OCI-LY7 (cell line): ENCODE results near the gene PSEN1. TPM values are rescaled to one million over a fixed set of nuclear protein-coding genes. Genes with fewer than 3 reads are reported as not detected.

Source experiments
- Bru-seq: library from RNA; stranded (reverse); fragments of 400-500 nt; gene quantifications from one replicate; lab custom pipeline; 2021; lab: Mats Ljungman, UMichigan
- BruChase-seq, 2 experiments: library from RNA; stranded (reverse); fragments of 400-500 nt; gene quantifications; one replicate each; lab custom pipeline; 2021; lab: Mats Ljungman, UMichigan
- BruUV-seq: library from RNA; stranded (reverse); fragments of 400-500 nt; replicated peaks from 2 replicates; lab custom pipeline; 2021; lab: Mats Ljungman, UMichigan
- CTCF ChIA-PET: fragments of 300-600 bp; sonication (Branson Sonifier 250); formaldehyde crosslinking; loops from one replicate; lab custom pipeline; 2022; ENCODE audit warnings: antibody characterized with exemption; ENCODE audit not compliant: unreplicated experiment; lab: Charles Lee
- POLR2A ChIA-PET: fragments of 300-600 bp; sonication (Branson Sonifier 250); formaldehyde crosslinking; loops from one replicate; lab custom pipeline; 2022; ENCODE audit warnings: antibody characterized with exemption; lab: Charles Lee
- DNase-seq: peaks from one replicate; pipeline ENCODE4 v3.0.0-alpha.2; 2015; ENCODE audit warnings: low spot score
- H2AFZ ChIP-seq: fragments of 200-600 bp; sonication (generic), shearing (Covaris generic); 2 replicates; pipeline ENCODE4 v1.6.1; 2014; ENCODE audit warnings: mild to moderate bottlenecking, antibody characterized with exemption, low read length, moderate library complexity
- H3K27ac ChIP-seq: fragments of 200-600 bp; sonication (generic); 2 replicates; pipeline ENCODE4 v1.5.1; 2014; ENCODE audit warnings: mixed run types, low read depth, mild to moderate bottlenecking, moderate library complexity, low read length, inconsistent platforms; ENCODE audit not compliant: poor library complexity, severe bottlenecking
- H3K36me3 ChIP-seq: fragments of 200-600 bp; sonication (generic); 2 replicates; pipeline ENCODE4 v1.6.1; 2014; ENCODE audit warnings: mild to moderate bottlenecking, antibody characterized with exemption, low read length, moderate library complexity, mixed read lengths; ENCODE audit not compliant: insufficient read depth
- H3K4me1 ChIP-seq: fragments of 200-600 bp; sonication (generic); 2 replicates; pipeline ENCODE4 v1.5.1; 2014; ENCODE audit warnings: mild to moderate bottlenecking, low read length; ENCODE audit not compliant: insufficient read depth, poor library complexity, severe bottlenecking
- H3K4me2 ChIP-seq: fragments of 200-600 bp; sonication (generic); 2 replicates; pipeline ENCODE4 v1.6.1; 2014; ENCODE audit warnings: mild to moderate bottlenecking, low read length
- H3K4me3 ChIP-seq: fragments of 200-600 bp; sonication (generic); 2 replicates; pipeline ENCODE4 v1.5.1; 2014; ENCODE audit warnings: mild to moderate bottlenecking, low read depth, low read length; ENCODE audit not compliant: poor library complexity, severe bottlenecking
- H3K79me2 ChIP-seq: fragments of 200-600 bp; sonication (generic); 2 replicates; pipeline ENCODE4 v1.6.1; 2016; ENCODE audit warnings: low read depth, mild to moderate bottlenecking, low read length, moderate library complexity, mixed read lengths; ENCODE audit not compliant: insufficient read depth
- H3K9me2 ChIP-seq: fragments of 200-600 bp; sonication (generic); 2 replicates; pipeline ENCODE4 v1.6.1; 2016; ENCODE audit warnings: mild to moderate bottlenecking, low read length, mixed read lengths; ENCODE audit not compliant: insufficient read depth
- H3K9me3 ChIP-seq: fragments of 200-600 bp; sonication (generic); 2 replicates; pipeline ENCODE4 v1.6.1; 2014; ENCODE audit warnings: mild to moderate bottlenecking, mixed run types, low read length, mixed read lengths
- H4K20me1 ChIP-seq: fragments of 200-600 bp; sonication (generic); 2 replicates; pipeline ENCODE4 v1.6.1; 2014; ENCODE audit warnings: mild to moderate bottlenecking, antibody characterized with exemption, low read length, moderate library complexity, mixed read lengths; ENCODE audit not compliant: insufficient read depth
- EZH2phosphoT487 ChIP-seq: fragments of 200-600 bp; sonication (generic); IDR thresholded peaks from 2 replicates; pipeline ENCODE4 v1.6.1; 2018; ENCODE audit warnings: low read depth, borderline replicate concordance, mild to moderate bottlenecking, mixed run types, antibody characterized with exemption, low read length, moderate library complexity, mixed read lengths
- intact Hi-C: fragments of 100-400 bp; cut with micrococcal nuclease; formaldehyde crosslinking; loops from one replicate; pipeline ENCODE4 v1.10.0; 2022; ENCODE audit not compliant: unreplicated experiment
- long read RNA-seq: library from polyadenylated mRNA; stranded (forward); transcript quantifications from one replicate; pipeline ENCODE4 v2.0.0, GENCODE V29; 2022
- total RNA-seq, 2 experiments: library from RNA; depleted of rRNA in 1 of 2; stranded (reverse); fragments of >200 nt in 1 of 2; shearing (Covaris generic) in 1 of 2; gene quantifications; 2 replicates each; pipeline ENCODE4 v1.2.3, GENCODE V29; 2014 to 2022
- TF ChIP-seq, protein P1 (sequence below): fragments of 200-600 bp; sonication (generic); conservative IDR thresholded peaks from 2 replicates; pipeline ENCODE4 v1.5.1; 2014; ENCODE audit warnings: mild to moderate bottlenecking, antibody characterized with exemption, low read length, moderate library complexity, mixed read lengths

PSEN1 gene
- total RNA-seq (2014; rRNA removed; shearing (Covaris generic)): 16.9 and 28.0 TPM in 2 replicates
- 24.4 and 25.9 TPM in 2 replicates for total RNA-seq (2022)
- percentile 66 among the genes with signal in this experiment for Bru-seq, nascent RNA
- percentile 62 among the genes with signal in this experiment for BruChase-seq, experiment 1, labeled RNA remaining after a 6-hour chase
- BruChase-seq, experiment 2, labeled RNA remaining after a 2-hour chase: percentile 67 among the genes with signal in this experiment
- long read RNA-seq, full-length matches to known transcripts: 27 of 38 reads
- long read RNA-seq, partial matches to known transcripts: 2 of 38 reads
- long read RNA-seq, other reads (novel, unspliced or antisense): 9 of 38 reads

DNA sequence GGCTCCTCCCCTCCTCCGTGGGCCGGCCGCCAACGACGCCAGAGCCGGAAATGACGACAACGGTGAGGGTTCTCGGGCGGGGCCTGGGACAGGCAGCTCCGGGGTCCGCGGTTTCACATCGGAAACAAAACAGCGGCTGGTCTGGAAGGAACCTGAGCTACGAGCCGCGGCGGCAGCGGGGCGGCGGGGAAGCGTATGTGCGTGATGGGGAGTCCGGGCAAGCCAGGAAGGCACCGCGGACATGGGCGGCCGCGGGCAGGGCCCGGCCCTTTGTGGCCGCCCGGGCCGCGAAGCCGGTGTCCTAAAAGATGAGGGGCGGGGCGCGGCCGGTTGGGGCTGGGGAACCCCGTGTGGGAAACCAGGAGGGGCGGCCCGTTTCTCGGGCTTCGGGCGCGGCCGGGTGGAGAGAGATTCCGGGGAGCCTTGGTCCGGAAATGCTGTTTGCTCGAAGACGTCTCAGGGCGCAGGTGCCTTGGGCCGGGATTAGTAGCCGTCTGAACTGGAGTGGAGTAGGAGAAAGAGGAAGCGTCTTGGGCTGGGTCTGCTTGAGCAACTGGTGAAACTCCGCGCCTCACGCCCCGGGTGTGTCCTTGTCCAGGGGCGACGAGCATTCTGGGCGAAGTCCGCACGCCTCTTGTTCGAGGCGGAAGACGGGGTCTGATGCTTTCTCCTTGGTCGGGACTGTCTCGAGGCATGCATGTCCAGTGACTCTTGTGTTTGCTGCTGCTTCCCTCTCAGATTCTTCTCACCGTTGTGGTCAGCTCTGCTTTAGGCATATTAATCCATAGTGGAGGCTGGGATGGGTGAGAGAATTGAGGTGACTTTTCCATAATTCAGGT, at the start of gene PSEN1:
Gene PSEN1, plus strand, starts transcription at position 121 of the 839 bp plus-strand sequence. CDS start 11,513 bp downstream, outside the sequence.
- DNase-seq: peak; percentile 98
- intact Hi-C loops: no loop called here
- peaks cover 5% of the 10 kb centered on the region; the same call in 1 of the 2 replicates for H3K9me3 ChIP-seq
- H3K4me1 ChIP-seq: peaks cover 13% of the 10 kb centered on the region
- no peaks in the 10 kb centered on the region for H3K9me2 ChIP-seq
- POLR2A ChIA-PET: interaction anchor here (0.5 to 2.9 kb wide), 11 partner anchors 10 to 545 kb away, joined by 3 to 14 read pairs (median 3); partner anchors contain the start of gene RBM25
- H4K20me1 ChIP-seq: no peaks in the 10 kb centered on the region
- H2AFZ ChIP-seq: peak within 1 kb of the TSS; percentile 98
- CTCF ChIA-PET: interaction anchor here (0.6 kb wide), 1 partner anchor 188 kb away, joined by 3 read pairs; no protein-coding TSS in a partner anchor
- H3K4me3 ChIP-seq: peak within 1 kb of the TSS; percentile 87
- H3K36me3 ChIP-seq: no peaks in the 10 kb centered on the region
- H3K27ac ChIP-seq: peak within 1 kb of the TSS; percentile 80
- peaks cover 35% of the 10 kb centered on the region for H3K79me2 ChIP-seq
- no TSS peak for BruUV-seq
- peak within 1 kb of the TSS; percentile 91 for H3K4me2 ChIP-seq
- no peak for TF ChIP-seq EZH2phosphoT487
- TF ChIP-seq, protein P1, sequence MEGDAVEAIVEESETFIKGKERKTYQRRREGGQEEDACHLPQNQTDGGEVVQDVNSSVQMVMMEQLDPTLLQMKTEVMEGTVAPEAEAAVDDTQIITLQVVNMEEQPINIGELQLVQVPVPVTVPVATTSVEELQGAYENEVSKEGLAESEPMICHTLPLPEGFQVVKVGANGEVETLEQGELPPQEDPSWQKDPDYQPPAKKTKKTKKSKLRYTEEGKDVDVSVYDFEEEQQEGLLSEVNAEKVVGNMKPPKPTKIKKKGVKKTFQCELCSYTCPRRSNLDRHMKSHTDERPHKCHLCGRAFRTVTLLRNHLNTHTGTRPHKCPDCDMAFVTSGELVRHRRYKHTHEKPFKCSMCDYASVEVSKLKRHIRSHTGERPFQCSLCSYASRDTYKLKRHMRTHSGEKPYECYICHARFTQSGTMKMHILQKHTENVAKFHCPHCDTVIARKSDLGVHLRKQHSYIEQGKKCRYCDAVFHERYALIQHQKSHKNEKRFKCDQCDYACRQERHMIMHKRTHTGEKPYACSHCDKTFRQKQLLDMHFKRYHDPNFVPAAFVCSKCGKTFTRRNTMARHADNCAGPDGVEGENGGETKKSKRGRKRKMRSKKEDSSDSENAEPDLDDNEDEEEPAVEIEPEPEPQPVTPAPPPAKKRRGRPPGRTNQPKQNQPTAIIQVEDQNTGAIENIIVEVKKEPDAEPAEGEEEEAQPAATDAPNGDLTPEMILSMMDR: no peak

DNA sequence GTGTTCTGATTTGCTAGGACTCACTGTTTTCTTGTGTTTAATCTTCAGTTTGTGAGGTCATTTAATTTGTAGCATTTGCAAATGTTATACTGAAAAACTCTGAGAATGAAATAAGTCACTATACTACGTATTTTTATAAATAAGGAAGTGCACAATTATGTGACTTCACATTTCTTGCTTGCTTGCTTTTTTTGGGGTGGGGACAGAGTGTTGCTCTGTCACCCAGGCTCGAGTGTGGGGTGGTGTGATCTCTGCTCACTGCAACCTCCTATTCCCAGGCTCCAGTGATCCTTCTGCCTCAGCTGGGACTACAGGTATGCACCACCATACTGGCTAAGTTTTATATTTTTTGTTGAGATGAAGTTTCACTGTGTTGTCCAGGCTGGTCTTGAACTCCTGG, 45.3 kb upstream of the PSEN1 start:
- Histone ChIP-seq H3K9me2 (no peaks in the 10 kb centered on the region), H3K27ac (no peak overlapping the region), H3K9me3 (peaks cover 8% of the 10 kb centered on the region; the same call in 1 of the 2 replicates), H3K4me2 (no peak overlapping the region), H3K4me1 (no peaks in the 10 kb centered on the region), H3K4me3 (no peak overlapping the region), H3K36me3 (peaks cover 97% of the 10 kb centered on the region), H2AFZ (no peak overlapping the region), H4K20me1 (no peaks in the 10 kb centered on the region), H3K79me2 (peaks cover 44% of the 10 kb centered on the region; the same call in 1 of the 2 replicates)
- CTCF ChIA-PET: no interaction called here
- POLR2A ChIA-PET: no interaction called here
- no peak for DNase-seq
- no peak for TF ChIP-seq EZH2phosphoT487
- TF ChIP-seq, protein P1: no peak
- no TSS peak for BruUV-seq
- intact Hi-C loops: no loop called here
